Small intestine (tissue), 7 donors: ENCODE results near the gene UNC13C. TPM values are rescaled to one million over a fixed set of nuclear protein-coding genes. Genes with fewer than 3 reads are reported as not detected.

Experiments used
- DNase-seq, 2 donors: peaks; one replicate each; pipeline versions ENCODE4 v3.0.0 to v3.0.0-alpha.2; 2013
- FAIRE-seq: peaks from 2 replicates; lab custom pipeline; 2012; peaks lifted over from hg19 to GRCh38; lab: Jason Lieb, UNC
- H3K27ac ChIP-seq, 3 donors: one replicate each; pipeline ENCODE4 v1.5.1; 2013; ENCODE audit warnings: low read length in 2 of 3, mild to moderate bottlenecking in 2 of 3, control low read depth in 1 of 3, inconsistent platforms in 1 of 3, low read depth in 1 of 3, moderate library complexity in 1 of 3
- H3K27me3 ChIP-seq, 3 donors: one replicate each; pipeline ENCODE4 v1.6.1; 2013; ENCODE audit warnings: low read length in 3 of 3, inconsistent platforms in 1 of 3; ENCODE audit not compliant: control insufficient read depth in 3 of 3, insufficient read depth in 3 of 3
- H3K36me3 ChIP-seq, 3 donors: one replicate each; pipeline ENCODE4 v1.6.1; 2013; ENCODE audit warnings: low read length in 3 of 3, inconsistent platforms in 1 of 3, low read depth in 1 of 3, mild to moderate bottlenecking in 1 of 3, moderate library complexity in 1 of 3; ENCODE audit not compliant: control insufficient read depth in 3 of 3, insufficient read depth in 2 of 3
- H3K4me1 ChIP-seq, 3 donors: one replicate each; pipeline ENCODE4 v1.6.1; 2013; ENCODE audit warnings: low read length in 2 of 3, inconsistent platforms in 1 of 3, low read depth in 1 of 3, mild to moderate bottlenecking in 1 of 3, moderate library complexity in 1 of 3; ENCODE audit not compliant: control insufficient read depth in 3 of 3, insufficient read depth in 2 of 3
- H3K4me3 ChIP-seq, 3 donors: one replicate each; pipeline ENCODE4 v1.5.1; 2013; ENCODE audit warnings: low read length in 3 of 3, control low read depth in 1 of 3, inconsistent platforms in 1 of 3, low read depth in 1 of 3, mild to moderate bottlenecking in 1 of 3, moderate library complexity in 1 of 3
- H3K9me3 ChIP-seq, 2 donors: one replicate each; pipeline ENCODE4 v1.6.1; 2013; ENCODE audit warnings: low read depth in 1 of 2, low read length in 1 of 2; ENCODE audit not compliant: control insufficient read depth in 2 of 2, insufficient read depth in 1 of 2
- WGBS, 3 donors: extraction: QIAGEN DNeasy Blood & Tissue Kit; methylation state at CpG; one replicate each; pipeline ENCODE4 v1.1.7; 2013; 5-methylcytosine and 5-hydroxymethylcytosine counted together
- polyA plus RNA-seq, 4 donors: library from polyadenylated mRNA; stranded (reverse) in 3 of 4; unstranded in 1 of 4; fragments of 200-250 nt in 3 of 4; fragments of 120-200 nt in 1 of 4; gene quantifications; one replicate each; pipeline versions ENCODE4 v1.2.1 to v1.2.3, GENCODE V29; 2013
- donor health status: healthy with polysubstance abuse.
- donor health status: control.
- donor health status: control.
- donor health status: Bipolar disorder and iron deficiency.
- donor health status: healthy.

Gene UNC13C
- polyA plus RNA-seq, 4 donors: under 0.01 to 0.75 TPM; not detected in 2

- no peaks in the 10 kb centered on the region for H3K4me1 ChIP-seq
- H3K4me3 ChIP-seq: no peak overlapping the region
- no peaks in the 10 kb centered on the region for H3K9me3 ChIP-seq
- DNase-seq (no peak), FAIRE-seq (no peak)
- 61 to 85% (median 62%) methylated on average over 3 of the region's 3 CpGs for WGBS, 3 donors
- H3K27me3 ChIP-seq: no peaks in the 10 kb centered on the region
- no peak overlapping the region for H3K27ac ChIP-seq
- no peaks in the 10 kb centered on the region for H3K36me3 ChIP-seq
Measured at GRCh38 chr15:54564166-54564565, 585.9 kb downstream of the UNC13C start.

GRCh38 chr15:54566654-54567053, 588.4 kb downstream of the UNC13C start:
- Histone ChIP-seq H3K27ac (no peak overlapping the region), H3K36me3 (no peaks in the 10 kb centered on the region), H3K4me3 (no peak overlapping the region), H3K27me3 (no peaks in the 10 kb centered on the region), H3K9me3 (no peaks in the 10 kb centered on the region), H3K4me1 (no peaks in the 10 kb centered on the region)
- FAIRE-seq (no peak), DNase-seq (no peak)
- 57 to 64% (median 61%) methylated on average over 5 of the region's 5 CpGs for WGBS, 3 donors

- Histone ChIP-seq H3K27me3 (no peaks in the 10 kb centered on the region), H3K4me1 (no peaks in the 10 kb centered on the region), H3K4me3 (no peak overlapping the region), H3K27ac (no peak overlapping the region), H3K9me3 (no peaks in the 10 kb centered on the region), H3K36me3 (no peaks in the 10 kb centered on the region)
- no peak for FAIRE-seq
- no peak for DNase-seq
- WGBS, 3 donors: 33 to 51% (median 48%) methylated on average over 2 of the region's 2 CpGs
Measured at GRCh38 chr15:54567408-54568035, 589.3 kb downstream of the UNC13C start.

GRCh38 chr15:54568381-54568780, 590.1 kb downstream of the UNC13C start:
- no peaks in the 10 kb centered on the region for H3K9me3 ChIP-seq
- no peak for FAIRE-seq
- H3K4me1 ChIP-seq: no peaks in the 10 kb centered on the region
- DNase-seq: no peak
- no peaks in the 10 kb centered on the region for H3K36me3 ChIP-seq
- 54 to 81% (median 79%) methylated on average over 1 of the region's 1 CpG for WGBS, 3 donors
- H3K4me3 ChIP-seq: no peak overlapping the region
- H3K27ac ChIP-seq: no peak overlapping the region
- no peaks in the 10 kb centered on the region for H3K27me3 ChIP-seq

- Histone ChIP-seq H3K36me3 (no peaks in the 10 kb centered on the region), H3K4me1 (no peaks in the 10 kb centered on the region), H3K9me3 (no peaks in the 10 kb centered on the region), H3K27ac (no peak overlapping the region), H3K4me3 (no peak overlapping the region), H3K27me3 (no peaks in the 10 kb centered on the region)
- DNase-seq: no peak
- FAIRE-seq: no peak
- WGBS, 3 donors: 59 to 86% (median 76%) methylated on average over 1 of the region's 1 CpG
Measured at GRCh38 chr15:54571576-54571975, 593.3 kb downstream of the UNC13C start.

- Histone ChIP-seq H3K27ac (no peak overlapping the region), H3K9me3 (no peaks in the 10 kb centered on the region), H3K36me3 (no peaks in the 10 kb centered on the region), H3K4me1 (no peaks in the 10 kb centered on the region), H3K27me3 (no peaks in the 10 kb centered on the region), H3K4me3 (no peak overlapping the region)
- FAIRE-seq (no peak), DNase-seq (no peak)
- 50 to 96% (median 93%) methylated on average over 1 of the region's 1 CpG for WGBS, 3 donors
Measured at GRCh38 chr15:54575586-54575985, 597.3 kb downstream of the UNC13C start.

GRCh38 chr15:54576298-54576935, 598.2 kb downstream of the UNC13C start:
- Histone ChIP-seq H3K4me1 (no peaks in the 10 kb centered on the region), H3K36me3 (no peaks in the 10 kb centered on the region), H3K4me3 (no peak overlapping the region), H3K27me3 (no peaks in the 10 kb centered on the region), H3K9me3 (no peaks in the 10 kb centered on the region), H3K27ac (no peak overlapping the region)
- DNase-seq (no peak), FAIRE-seq (no peak)
- WGBS, 3 donors: 65 to 68% (median 66%) methylated on average over 4 of the region's 4 CpGs

- Histone ChIP-seq H3K4me1 (no peaks in the 10 kb centered on the region), H3K4me3 (no peak overlapping the region), H3K27me3 (no peaks in the 10 kb centered on the region), H3K36me3 (no peaks in the 10 kb centered on the region), H3K27ac (no peak overlapping the region), H3K9me3 (no peaks in the 10 kb centered on the region)
- 47 to 67% (median 61%) methylated on average over 4 of the region's 4 CpGs for WGBS, 3 donors
- no peak for DNase-seq
- no peak for FAIRE-seq
Measured at GRCh38 chr15:54577476-54578250, 599.4 kb downstream of the UNC13C start.
